Fibroblast of skin of abdomen (primary cell): Measurements from ENCODE around the gene MTREX.

ENCODE experiments used
- DNase-seq: peaks from one replicate; pipeline ENCODE4 v3.0.0-alpha.2; 2013

MTREX gene

GRCh38 chr5:55429613-55430253, 121.9 kb downstream of the MTREX start:
- DNase-seq = no peak

DNA sequence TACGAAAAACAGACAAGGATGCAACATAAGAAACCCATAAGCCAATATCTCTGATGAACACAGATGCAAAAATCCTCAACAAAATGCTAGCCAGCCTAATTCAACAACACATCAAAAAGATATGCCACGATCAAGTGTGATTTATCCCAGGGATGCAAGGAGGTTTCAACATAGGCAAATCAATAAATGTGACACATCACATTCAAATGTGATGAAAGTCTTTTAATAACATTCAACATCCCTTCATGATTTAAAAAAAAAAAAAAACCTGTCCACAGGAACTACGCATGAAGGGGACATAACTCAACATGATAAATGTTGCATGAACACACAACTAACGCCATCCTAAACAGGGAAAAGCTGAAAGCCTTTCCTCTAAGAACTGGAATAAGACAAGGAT, 124.8 kb downstream of the MTREX start:
- DNase-seq = peak; percentile 26

DNA sequence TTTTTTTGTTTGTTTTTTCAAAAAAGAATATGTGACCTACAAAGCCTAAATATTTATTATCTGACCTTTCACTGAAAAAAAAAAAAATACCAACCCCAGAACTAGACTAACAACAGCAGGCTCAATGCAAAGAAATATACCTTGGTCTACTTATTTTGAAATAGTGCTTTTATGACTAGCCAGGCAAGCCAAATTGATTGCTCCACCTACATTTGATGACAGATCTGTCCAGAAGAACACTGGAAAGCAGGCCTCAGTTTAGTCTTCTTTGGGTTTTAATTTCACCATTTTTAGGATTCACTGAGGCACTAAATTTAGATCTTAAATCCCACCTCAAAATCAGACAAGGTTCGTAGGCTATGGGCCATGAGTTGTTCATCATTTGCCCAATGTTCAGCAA, 129.7 kb downstream of the MTREX start:
- no peak for DNase-seq

- no peak for DNase-seq
These were observed 130.0 kb downstream of the MTREX start for GRCh38 chr5:55437859-55438206.

DNA sequence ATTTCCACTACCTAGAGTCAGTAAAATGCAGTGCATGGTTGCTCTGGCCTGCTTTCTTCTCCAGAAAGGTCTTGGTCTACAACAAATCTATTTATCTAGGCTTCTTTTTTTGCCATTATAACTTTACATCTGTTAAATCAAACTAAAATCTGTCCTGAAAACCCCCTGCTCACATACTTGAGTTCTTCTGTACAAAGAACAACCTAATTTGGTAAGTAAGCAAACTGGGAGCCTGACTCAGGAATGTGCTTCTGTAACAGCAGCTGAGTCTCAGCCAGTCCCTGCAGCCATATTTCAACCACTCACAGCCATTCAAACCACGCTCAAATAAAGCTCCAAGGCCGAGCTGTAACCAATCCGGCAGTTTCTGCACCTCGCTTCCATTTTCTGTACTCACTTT, 131.2 kb downstream of the MTREX start:
- peak; percentile 95 for DNase-seq

GRCh38 chr5:55440188-55440646, 132.4 kb downstream of the MTREX start:
- peak; percentile 82 for DNase-seq

- DNase-seq = peak; percentile 27
These were observed 133.4 kb downstream of the MTREX start for GRCh38 chr5:55441107-55441771.

DNA sequence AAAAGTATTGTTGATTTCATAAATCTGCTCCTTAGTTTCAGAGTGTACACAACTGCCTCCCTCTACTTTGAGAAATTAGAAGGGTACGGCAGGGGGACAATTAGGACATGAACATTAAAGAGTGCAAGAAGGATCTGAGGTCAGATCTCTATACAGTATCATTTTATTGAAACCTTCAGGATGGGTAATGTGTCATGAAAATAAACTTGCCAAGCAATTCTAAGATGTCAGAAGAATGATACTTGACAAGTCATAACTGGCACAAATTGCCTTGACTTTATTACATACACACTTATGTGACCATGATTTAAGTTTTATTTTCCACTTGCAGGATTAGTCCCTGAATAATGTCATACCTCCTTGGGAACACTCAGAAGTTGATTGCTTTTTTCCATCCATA, 134.2 kb downstream of the MTREX start:
- no peak for DNase-seq

DNA sequence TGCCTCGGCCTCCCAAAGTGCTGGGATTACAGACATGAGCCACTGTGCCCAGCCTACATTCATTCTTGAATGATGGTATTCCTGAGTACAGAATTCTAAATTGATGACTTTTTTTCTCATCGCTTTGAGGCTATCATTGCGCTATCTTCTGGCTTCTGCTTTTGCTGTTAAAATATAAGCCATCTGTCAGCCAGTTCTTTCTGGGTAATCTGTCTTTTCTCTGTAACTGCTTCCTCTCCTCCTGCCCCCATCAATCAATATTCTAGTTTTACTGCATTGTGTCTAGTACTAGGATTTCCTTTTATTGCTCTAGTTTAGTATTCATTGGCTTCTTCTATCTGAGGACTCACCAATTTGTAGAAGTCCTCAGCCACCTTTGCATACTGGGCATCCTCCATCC, 138.0 kb downstream of the MTREX start:
- no peak for DNase-seq

GRCh38 chr5:55446640-55447351, 139.0 kb downstream of the MTREX start:
- DNase-seq = peak; percentile 23

DNA sequence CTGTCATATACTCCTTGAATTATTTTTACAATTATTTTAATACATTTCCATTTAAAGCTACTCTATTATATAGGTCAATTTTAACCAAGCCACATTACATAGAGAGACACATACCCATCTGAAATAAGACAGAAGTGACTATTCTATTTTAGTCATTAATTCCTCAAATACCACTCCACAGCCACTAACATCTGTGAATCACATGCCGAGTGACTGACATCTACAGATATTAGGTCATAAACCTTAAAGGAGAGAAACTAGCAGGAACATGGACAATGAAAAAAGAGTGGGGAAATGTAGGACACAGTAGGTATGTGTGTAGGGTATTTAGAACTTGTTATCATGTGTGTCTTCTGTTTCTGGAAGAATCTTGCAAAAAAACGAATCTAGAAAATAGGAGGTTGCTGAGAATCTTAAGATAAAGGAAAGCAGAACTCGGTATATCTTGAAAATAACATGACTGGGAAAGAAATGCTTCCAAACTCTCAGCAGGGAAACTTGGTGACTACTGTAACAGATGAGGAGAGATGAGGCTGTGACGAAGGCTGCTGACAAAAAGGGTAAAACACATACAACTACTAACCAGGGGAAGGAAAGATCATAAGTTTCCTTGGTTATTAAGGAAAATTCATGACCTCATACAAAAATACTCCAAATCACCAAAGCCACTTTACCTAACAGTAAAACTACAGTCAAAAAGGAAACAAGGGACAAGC, 142.4 kb downstream of the MTREX start:
- DNase-seq = peak; percentile 76

DNA sequence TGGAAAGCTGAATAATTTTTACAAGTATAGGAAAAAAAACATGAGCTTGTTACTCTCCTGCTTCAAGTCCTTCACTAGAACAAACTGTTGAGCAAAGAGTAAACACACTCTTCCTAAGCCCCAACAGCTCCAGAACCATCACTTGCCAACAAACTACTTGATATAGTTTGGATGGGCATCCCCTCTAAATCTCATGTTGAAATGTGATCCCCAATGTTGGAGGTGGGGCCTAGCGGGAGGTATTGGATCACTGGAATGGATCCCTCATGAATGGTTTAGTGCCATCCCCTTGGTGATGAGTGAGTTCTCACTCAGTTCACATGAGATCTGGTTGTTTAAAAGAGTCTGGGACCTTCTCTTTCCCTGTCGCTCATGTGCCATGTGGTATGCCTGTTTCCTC, 144.2 kb downstream of the MTREX start:
- no peak for DNase-seq

DNA sequence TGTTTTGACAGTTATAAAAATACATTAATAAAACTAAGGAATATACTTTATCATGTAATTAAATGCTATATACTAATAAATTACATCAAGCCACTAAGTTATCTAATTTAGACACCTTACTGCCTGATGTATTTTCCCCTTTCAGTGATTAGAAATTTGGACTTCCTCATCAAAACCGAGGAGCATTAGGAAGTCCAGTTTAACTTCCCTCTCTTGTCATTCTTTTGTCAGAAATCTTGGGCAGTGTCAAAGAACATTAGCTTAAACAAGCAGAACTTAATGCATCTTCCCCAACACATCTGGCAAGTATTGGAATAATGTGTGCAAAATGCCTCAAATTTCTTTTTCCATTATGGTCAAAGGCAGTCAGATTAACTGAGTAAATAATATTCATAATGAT, 145.4 kb downstream of the MTREX start:
- DNase-seq = no peak

DNA sequence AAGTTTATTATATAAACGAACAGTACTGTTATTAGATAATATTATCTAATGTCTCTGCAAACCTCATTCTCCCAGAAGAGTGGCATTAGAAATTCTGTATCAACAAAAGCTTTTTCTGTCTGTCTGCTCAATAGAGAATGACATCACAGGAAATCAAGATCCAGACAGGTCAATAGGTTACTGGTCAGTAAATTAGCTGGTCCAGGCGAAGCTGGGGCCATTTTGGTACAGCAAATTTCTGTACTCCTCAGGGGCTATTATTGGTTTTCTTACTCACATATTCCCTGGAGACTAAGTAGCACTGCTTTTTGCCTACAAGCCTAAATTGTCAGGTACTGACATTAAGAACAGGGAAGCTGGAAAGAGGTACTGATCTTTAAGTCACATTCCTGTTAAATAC, 146.5 kb downstream of the MTREX start:
- DNase-seq = no peak

GRCh38 chr5:55456216-55456895, 148.6 kb downstream of the MTREX start:
- peak; percentile 56 for DNase-seq

DNA sequence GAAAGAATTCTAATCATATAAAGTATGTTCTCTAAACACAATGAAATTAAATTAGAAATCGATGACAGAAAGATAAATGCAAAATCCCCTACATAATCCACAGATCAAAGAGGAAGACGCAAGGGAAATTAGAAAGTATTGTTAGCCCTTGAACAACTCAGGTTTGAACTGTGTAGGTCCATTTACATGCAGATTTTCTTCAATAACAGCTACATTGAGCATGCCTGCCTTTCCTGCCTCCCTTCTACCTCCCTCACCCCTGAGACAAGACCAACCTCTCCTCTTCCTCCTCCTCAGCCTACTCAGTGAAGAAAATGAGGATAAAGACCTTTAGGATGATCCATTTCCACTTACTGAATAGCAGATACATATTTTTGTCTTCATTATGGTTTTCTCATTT, 151.8 kb downstream of the MTREX start:
- no peak for DNase-seq

DNA sequence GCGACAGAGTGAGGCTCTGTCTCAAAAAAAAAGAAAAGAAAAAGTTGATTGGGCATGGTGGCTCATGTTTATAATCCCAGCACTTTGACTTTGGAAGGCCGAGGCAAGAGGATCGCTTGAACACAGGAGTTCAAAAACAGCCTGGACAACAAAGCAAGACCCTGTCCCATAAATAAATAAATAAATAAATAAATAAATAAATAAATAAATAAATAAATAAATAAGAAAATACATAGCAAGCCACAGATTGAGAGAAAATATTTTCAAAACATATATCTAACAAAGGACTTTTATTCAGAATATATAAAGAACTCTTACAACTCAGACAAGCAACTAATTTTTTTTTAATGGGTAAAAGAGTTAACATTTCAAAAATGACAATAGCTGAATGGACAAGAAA, 155.8 kb downstream of the MTREX start:
- DNase-seq = no peak

- no peak for DNase-seq
These were observed 160.2 kb downstream of the MTREX start for GRCh38 chr5:55467862-55468551.

- no peak for DNase-seq
These were observed 162.1 kb downstream of the MTREX start for GRCh38 chr5:55469839-55470238.

DNA sequence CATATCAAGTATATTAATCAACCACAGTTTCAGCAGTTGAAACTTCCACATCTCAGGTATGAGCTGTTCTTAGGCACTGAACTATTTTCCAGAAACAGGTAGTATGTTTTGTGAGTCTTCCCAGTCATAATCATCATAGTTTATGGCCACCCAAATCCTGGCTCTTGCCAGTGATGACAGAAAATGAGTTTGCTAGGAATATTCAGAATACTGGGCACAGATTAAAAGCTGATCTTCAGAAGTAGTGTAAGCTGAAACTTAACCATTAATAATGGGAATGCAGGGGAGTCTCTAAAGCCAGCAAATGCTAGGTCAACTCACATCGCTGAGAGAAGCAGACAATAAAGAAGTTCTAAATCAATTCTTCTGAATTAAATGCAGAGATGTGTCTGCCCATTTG, 162.5 kb downstream of the MTREX start:
- DNase-seq = no peak

DNA sequence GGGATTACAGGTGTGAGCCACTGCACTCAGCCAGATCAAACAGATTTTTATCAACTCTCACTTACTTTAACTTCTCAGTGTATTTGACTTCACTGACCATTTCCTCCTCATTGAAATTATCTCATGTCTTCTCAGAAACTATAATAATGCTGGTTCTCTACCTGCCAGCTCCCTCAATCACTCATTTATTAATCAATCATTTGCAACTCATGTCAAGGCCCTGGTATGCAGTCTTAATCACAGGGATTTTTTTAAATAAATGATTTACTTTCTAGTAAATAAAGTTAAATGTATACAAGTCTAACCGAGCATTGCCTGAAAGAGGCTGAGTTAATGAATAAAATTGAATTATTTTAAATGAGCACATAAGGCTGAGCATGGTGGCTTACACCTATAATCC, 163.7 kb downstream of the MTREX start:
- DNase-seq = no peak

DNA sequence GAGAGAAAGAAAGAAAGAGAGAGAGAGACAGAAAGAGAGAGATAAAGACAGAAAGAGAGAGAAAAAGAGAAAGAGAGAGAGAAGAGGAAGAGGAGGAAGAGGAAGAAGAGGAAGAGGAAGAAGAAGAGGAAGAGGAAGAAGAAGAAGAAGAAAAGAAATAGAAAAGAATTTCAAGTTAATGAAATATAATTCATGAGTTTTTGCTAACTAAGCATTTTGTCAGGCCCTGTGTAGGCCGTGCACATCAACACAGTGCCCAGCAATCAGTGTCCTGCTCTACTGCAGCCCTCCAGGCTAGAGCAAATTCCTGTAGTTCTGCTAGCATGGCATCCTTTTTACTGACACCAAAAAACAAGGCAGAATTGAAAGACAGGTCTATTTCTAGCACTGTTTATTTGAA, 164.9 kb downstream of the MTREX start:
- no peak for DNase-seq
